Spinal cord (tissue), 10 donors: Measurements from ENCODE around the gene DNLZ. TPM values are rescaled to one million over a fixed set of nuclear protein-coding genes. Genes with fewer than 3 reads are reported as not detected.

Source experiments
- DNase-seq, 6 donors: peaks; one replicate each; pipeline versions ENCODE4 v3.0.0 to v3.0.0-alpha.2; 2013 to 2015; ENCODE audit warnings: low spot score in 6 of 6, low read depth in 4 of 6
- H3K27ac ChIP-seq: one replicate; pipeline ENCODE4 v1.5.1; 2013; ENCODE audit warnings: low read depth, low read length, control low read depth
- H3K27me3 ChIP-seq: one replicate; pipeline ENCODE4 v1.6.1; 2013; ENCODE audit warnings: low read length; ENCODE audit not compliant: control insufficient read depth, insufficient read depth
- H3K36me3 ChIP-seq: one replicate; pipeline ENCODE4 v1.6.1; 2013; ENCODE audit warnings: low read length; ENCODE audit not compliant: control insufficient read depth, insufficient read depth
- H3K4me1 ChIP-seq: one replicate; pipeline ENCODE4 v1.6.1; 2013; ENCODE audit warnings: low read length; ENCODE audit not compliant: control insufficient read depth, insufficient read depth
- H3K4me3 ChIP-seq: one replicate; pipeline ENCODE4 v1.5.1; 2013; ENCODE audit warnings: low read depth, low read length, control low read depth
- H3K9me3 ChIP-seq: one replicate; pipeline ENCODE4 v1.6.1; 2013; ENCODE audit warnings: low read length; ENCODE audit not compliant: control insufficient read depth, insufficient read depth
- WGBS: methylation state at CpG from one replicate; pipeline ENCODE4 v1.1.5; 2013; ENCODE audit warnings: missing lambda C conversion rate; ENCODE audit not compliant: insufficient coverage; 5-methylcytosine and 5-hydroxymethylcytosine counted together
- polyA plus RNA-seq, 2 donors: library from polyadenylated mRNA; unstranded; fragments of 120-200 nt; gene quantifications; one replicate each; pipeline ENCODE4 v1.2.1, GENCODE V29; 2013; ENCODE audit not compliant: insufficient read length in 2 of 2
- total RNA-seq, 2 donors: library from RNA; depleted of rRNA in 1 of 2; stranded (reverse); fragments of 120-200 nt in 1 of 2; fragments of >200 nt in 1 of 2; gene quantifications; one replicate each; pipeline versions ENCODE4 v1.2.3 to v1.2.4, GENCODE V29; 2013 to 2014
- donor health status: healthy.

DNLZ gene
- total and polyA plus RNA-seq, 4 donors, result 6.2 to 35.6 (median 29.3) TPM

DNA sequence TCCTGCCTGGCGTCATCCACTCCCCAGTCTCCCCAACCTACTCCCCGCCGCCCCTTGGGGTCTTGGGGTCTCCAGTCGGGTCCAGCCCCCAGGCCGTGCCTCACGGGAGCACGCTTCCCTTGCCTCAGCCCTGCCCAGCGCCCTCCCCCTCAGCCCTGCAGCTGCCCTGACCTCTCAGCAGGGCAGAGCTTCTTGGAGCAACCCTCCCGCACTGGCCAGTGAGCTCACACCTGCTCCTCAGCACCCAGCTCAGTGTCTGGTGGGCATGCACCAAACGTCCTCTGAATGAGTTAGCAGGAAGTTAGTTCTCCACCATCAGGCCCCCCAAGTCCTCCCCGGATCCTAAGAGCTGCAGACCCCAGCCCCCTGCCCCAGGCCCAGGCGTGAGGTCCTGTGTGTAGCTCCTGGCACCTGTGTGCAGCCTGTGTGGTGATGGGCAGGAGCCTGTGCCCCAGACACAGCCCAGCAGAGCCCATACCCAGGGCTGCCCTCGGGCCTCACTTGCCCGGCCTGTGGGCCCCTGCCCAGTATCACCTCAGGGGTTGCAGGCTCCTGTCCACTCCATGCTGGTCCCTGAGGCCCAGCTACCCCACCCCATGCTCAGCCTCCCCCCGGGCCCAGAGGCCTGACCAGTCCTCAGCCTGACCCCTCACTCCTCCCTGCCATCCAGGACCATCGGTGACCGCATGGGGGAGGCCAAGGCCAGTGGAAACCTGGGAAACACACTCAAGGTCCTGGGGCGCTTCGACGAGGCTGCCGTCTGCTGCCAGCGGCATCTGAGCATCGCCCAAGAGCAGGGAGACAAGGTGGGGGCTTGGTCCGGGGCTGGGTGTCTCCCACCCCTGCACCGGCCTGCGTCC, 28.0 kb downstream of the DNLZ start:
- 91% methylated on average over 22 of the region's 26 CpGs for WGBS
- peaks cover 100% of the 10 kb centered on the region for H3K36me3 ChIP-seq
- no peak for DNase-seq

DNA sequence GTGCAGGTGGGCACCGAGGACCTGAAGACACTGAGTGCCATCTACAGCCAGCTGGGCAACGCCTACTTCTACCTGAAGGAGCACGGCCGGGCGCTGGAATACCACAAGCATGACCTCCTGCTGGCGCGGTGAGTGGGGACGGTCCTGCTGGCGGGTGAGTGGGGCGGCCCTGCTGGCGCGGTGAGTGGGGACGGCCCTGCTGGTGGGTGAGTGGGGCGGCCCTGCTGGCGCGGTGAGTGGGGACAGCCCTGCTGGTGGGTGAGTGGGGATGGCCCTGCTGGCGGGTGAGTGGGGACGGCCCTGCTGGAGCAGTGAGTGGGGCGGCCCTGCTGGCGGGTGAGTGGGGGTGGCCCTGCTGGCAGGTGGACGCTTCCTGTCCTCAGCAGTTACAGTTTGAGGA, 29.0 kb downstream of the DNLZ start:
- 95% methylated on average over 21 of the region's 21 CpGs for WGBS
- peaks cover 36% of the 10 kb centered on the region for H3K4me1 ChIP-seq
- no peaks in the 10 kb centered on the region for H3K27me3 ChIP-seq
- H3K36me3 ChIP-seq, result peaks cover 100% of the 10 kb centered on the region
- no peak overlapping the region for H3K4me3 ChIP-seq
- no peak for DNase-seq
- no peaks in the 10 kb centered on the region for H3K9me3 ChIP-seq
- no peak overlapping the region for H3K27ac ChIP-seq

More for the DNA sequence above, 28.0 kb downstream of the DNLZ start:
- Histone ChIP-seq H3K4me1 (peaks cover 36% of the 10 kb centered on the region), H3K9me3 (no peaks in the 10 kb centered on the region), H3K27ac (no peak overlapping the region), H3K4me3 (no peak overlapping the region), H3K27me3 (no peaks in the 10 kb centered on the region)

DNA sequence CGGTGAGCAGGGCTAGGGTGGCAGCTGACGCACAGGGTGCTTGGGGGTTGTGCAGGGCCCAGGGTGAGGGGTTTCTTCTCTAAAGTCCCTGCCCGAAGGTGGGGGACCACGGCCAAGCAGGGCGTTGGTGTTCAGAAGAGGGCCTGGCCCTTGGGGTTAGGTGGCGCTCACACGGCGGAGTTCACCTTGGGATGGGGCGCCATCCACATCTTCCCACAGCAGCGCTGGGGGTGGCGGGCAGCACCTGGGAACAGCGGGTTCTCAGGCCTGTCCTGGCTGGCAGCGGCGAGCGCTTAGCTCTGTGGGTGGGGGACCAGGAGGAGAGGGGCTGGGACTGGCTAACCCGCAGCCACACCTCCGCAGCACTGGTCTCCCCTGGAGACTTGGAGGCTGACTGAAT, 30.1 kb downstream of the DNLZ start:
- no peak for DNase-seq
- 93% methylated on average over 13 of the region's 17 CpGs for WGBS
- Histone ChIP-seq H3K27ac (no peak overlapping the region), H3K36me3 (peaks cover 98% of the 10 kb centered on the region), H3K4me1 (peaks cover 37% of the 10 kb centered on the region), H3K4me3 (no peak overlapping the region), H3K9me3 (no peaks in the 10 kb centered on the region), H3K27me3 (no peaks in the 10 kb centered on the region)

DNA sequence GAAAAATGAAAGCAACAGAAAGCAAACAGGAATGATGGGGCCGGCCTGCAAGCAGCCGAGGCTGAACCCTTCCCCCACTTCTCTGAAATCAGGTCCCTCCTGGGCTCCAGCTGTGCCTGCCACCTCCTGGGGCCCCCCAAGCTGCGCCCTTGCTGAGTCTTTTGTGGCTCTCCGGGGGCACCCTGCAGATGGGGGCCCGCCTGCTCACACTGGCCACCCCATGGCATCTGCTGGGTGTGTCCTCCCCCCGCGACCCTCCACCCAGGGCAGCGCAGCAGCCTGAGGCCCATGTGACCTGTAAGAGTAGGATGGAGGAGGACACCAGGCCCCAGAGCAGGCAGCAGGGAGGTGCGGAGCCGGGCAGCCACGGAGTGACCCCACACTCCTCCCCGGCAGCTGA, 30.5 kb downstream of the DNLZ start:
- Histone ChIP-seq H3K27ac (no peak overlapping the region), H3K36me3 (peaks cover 98% of the 10 kb centered on the region), H3K4me3 (no peak overlapping the region), H3K9me3 (no peaks in the 10 kb centered on the region), H3K27me3 (no peaks in the 10 kb centered on the region), H3K4me1 (peaks cover 42% of the 10 kb centered on the region)
- DNase-seq, result no peak
- WGBS, result 85% methylated on average over 11 of the region's 12 CpGs

DNA sequence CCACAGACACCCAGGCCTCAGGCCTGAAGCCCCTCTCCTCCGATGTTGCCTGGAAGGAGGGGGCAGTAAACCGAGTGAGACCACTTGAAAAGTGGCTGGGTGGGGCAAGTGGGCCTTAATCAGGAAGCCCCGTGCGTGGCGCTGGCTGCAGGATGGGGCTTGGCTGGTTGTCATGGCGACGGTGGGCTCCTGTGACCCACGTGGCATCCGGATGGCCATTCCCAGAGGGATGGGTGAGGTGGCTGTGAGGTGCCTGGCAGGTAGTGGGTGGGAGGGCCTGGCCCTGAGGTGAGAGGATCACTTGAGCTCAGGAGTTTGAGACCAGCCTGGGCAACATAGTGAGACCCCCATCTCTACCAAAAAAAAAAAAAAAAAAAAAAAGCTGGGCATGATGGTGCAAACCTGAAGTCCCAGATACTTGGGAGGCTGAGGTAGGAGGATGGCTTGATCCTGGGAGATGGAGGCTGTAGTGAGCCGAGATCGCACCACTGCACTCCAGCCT, 31.0 kb downstream of the DNLZ start:
- no peaks in the 10 kb centered on the region for H3K9me3 ChIP-seq
- H3K27me3 ChIP-seq, result no peaks in the 10 kb centered on the region
- peaks cover 94% of the 10 kb centered on the region for H3K36me3 ChIP-seq
- WGBS, result 66% methylated on average over 9 of the region's 11 CpGs
- no peak overlapping the region for H3K4me3 ChIP-seq
- H3K4me1 ChIP-seq, result peaks cover 44% of the 10 kb centered on the region
- no peak overlapping the region for H3K27ac ChIP-seq
- no peak for DNase-seq

DNA sequence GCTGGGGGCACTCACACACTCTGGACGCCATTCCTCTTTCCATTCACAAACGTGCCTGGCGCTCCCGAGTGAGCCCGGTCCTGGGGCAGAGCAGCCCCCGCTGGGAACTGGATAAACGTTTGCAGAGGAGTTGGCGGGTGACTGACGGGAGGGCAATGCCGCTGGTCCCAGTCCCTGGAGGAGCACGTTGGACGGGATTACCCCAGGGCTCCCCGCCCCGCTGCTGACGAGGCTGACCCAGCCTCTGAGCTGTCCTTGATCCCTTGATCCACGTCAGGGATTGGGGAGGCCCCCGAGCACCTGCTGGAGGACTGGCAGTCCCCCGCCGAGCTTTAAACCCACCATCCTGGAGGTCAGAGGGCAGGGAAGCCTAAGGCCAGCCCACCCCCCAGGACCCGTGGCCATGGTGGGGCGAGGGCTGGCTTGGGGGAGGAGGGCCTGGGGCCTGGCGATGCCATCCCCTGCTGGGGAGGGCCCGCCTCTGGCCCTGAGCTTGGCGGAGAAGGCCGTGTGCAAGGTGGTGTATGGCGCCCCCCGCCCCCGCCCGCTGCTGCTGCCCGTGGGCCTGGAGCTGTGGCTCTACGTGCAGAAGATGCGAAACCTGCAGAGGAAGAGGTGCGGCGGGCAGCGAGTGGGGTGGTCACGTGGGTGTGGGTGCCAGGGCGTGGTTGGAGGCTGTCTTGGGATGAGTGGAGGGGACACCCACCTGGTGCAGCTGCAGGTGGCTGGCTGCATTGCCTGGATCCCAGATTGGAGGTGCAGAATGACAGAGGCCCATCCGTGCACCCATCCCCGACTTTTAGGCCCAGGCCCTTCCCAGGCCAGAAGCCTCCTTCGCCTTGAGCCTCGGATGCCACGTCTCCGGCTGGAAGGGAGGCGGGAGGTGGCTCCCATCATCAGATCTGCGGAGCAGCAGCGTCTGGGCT, 31.7 kb downstream of the DNLZ start:
- H3K36me3 ChIP-seq, result peaks cover 87% of the 10 kb centered on the region
- no peaks in the 10 kb centered on the region for H3K27me3 ChIP-seq
- no peak overlapping the region for H3K27ac ChIP-seq
- H3K4me1 ChIP-seq, result peaks cover 47% of the 10 kb centered on the region
- H3K4me3 ChIP-seq, result no peak overlapping the region
- 81% methylated on average over 46 of the region's 46 CpGs for WGBS
- no peak for DNase-seq
- H3K9me3 ChIP-seq, result no peaks in the 10 kb centered on the region

DNA sequence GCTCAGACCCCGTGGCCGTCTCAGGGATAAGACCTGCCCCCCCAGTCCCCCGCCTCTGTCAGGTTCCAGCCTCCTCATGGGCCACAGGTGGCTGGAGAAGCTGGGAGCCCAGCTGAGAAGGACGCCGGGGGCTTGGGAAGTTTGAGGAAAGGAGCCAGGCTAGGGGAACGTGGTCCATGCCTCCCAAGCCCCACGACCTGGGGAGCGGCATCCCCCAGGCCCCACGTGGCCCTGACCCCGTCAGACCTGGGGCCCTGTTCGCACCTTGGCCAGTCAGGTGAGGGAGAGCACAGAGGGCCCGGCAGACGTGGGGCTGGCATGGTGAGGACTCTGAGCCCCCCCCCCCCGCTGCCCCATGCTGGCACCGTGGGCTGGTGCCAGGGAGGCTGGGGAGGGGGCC, 32.5 kb downstream of the DNLZ start:
- Histone ChIP-seq H3K27me3 (no peaks in the 10 kb centered on the region), H3K9me3 (no peaks in the 10 kb centered on the region), H3K36me3 (peaks cover 79% of the 10 kb centered on the region), H3K4me3 (no peak overlapping the region), H3K4me1 (peaks cover 55% of the 10 kb centered on the region), H3K27ac (no peak overlapping the region)
- no peak for DNase-seq
- 84% methylated on average over 13 of the region's 15 CpGs for WGBS

DNA sequence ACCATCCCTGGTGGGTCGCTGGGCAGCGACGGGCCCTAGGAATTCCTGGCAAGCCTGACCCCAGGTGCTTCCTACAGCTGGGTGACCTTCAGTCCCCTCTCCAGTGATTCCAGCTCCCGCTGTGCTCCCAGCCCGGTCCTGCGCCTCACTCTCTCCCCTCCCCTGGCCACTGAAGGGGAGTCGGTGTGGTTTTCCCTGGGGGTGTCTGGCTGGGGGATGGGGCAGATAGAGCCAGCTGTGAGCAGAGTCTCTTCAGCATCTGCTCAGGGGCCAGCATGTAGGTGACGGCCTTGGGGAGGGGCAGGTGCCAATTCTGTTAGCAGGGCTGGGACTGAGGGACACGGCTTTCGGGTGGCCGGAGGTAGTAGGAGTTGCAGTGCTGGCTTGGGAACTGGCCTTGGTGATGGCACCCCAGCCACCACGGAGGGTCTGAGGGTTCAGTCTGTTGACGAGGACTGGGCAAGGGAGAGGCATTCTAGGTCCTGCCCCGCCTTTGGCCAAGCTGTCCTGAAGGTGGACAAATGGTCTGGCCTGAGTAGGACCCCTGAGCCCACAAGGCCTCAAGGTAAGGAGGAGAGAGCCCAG, 33.0 kb downstream of the DNLZ start:
- 90% methylated on average over 10 of the region's 14 CpGs for WGBS
- Histone ChIP-seq H3K9me3 (no peaks in the 10 kb centered on the region), H3K4me3 (no peak overlapping the region), H3K4me1 (peaks cover 60% of the 10 kb centered on the region), H3K27me3 (no peaks in the 10 kb centered on the region), H3K27ac (no peak overlapping the region), H3K36me3 (peaks cover 74% of the 10 kb centered on the region)
- no peak for DNase-seq

DNA sequence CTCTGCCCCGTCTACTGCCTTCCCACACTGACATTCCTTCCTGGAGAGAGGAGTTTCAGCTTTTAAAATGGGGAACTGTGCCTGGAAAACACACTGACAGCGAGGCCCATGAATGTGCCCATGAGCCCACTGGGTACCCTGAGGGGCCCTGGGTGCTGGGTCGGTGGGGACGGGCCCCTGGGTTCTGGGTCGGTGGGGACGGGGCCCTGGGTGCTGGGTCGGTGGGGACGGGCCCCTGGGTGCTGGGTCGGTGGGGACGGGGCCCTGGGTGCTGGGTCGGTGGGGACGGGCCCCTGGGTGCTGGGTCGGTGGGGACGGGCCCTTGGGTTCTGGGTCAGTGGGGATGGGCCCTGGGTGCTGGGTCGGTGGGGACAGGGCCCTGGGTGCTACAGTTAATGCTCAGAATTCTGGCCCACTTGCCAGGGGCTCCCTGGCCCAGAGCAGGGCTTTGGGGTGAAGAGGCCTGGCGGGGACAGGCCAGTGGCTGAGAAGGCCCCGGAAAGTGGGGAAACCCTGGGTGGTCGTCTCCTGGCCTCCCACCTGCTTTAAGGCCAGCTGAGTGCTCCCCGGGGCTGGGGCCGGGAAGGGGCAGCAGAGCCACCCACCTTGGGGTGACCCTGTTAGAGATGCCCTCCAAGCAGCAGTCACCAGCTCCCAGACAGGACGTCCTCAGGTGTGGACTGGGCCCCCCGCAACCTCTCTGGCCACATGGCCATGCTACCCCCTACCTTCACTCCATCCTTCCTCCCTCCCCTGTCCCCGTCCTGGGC, 33.7 kb downstream of the DNLZ start:
- H3K36me3 ChIP-seq, result peaks cover 67% of the 10 kb centered on the region
- no peak overlapping the region for H3K4me3 ChIP-seq
- no peaks in the 10 kb centered on the region for H3K27me3 ChIP-seq
- WGBS, result 89% methylated on average over 23 of the region's 23 CpGs
- peak overlapping the region; percentile 87 for H3K27ac ChIP-seq
- no peak for DNase-seq
- no peaks in the 10 kb centered on the region for H3K9me3 ChIP-seq
- H3K4me1 ChIP-seq, result peaks cover 67% of the 10 kb centered on the region
